ENCODE data around the gene WASF2.

- TF ChIP-seq, protein P1, sequence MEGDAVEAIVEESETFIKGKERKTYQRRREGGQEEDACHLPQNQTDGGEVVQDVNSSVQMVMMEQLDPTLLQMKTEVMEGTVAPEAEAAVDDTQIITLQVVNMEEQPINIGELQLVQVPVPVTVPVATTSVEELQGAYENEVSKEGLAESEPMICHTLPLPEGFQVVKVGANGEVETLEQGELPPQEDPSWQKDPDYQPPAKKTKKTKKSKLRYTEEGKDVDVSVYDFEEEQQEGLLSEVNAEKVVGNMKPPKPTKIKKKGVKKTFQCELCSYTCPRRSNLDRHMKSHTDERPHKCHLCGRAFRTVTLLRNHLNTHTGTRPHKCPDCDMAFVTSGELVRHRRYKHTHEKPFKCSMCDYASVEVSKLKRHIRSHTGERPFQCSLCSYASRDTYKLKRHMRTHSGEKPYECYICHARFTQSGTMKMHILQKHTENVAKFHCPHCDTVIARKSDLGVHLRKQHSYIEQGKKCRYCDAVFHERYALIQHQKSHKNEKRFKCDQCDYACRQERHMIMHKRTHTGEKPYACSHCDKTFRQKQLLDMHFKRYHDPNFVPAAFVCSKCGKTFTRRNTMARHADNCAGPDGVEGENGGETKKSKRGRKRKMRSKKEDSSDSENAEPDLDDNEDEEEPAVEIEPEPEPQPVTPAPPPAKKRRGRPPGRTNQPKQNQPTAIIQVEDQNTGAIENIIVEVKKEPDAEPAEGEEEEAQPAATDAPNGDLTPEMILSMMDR (conservative IDR thresholded peaks at IDR 0.05; ENCODE audit: low read depth, low read length) = no peak
- TF ChIP-seq EZH2 (IDR thresholded peaks at IDR 0.05; ENCODE audit: low read length, unreplicated experiment) = no peak
These were observed 45.3 kb downstream of the WASF2 start for GRCh38 chr1:27444632-27445031.

All from PC-3 (cell line).